Measurements from ENCODE around the gene GFY. TPM values are rescaled to one million over a fixed set of nuclear protein-coding genes. Genes with fewer than 3 reads are reported as not detected.

Gene GFY
- polyA plus RNA-seq, 3 donors: not detected

- WGBS (ENCODE audit: insufficient coverage): 46% methylated on average over 28 of the region's 28 CpGs
- Histone ChIP-seq H3K27me3 (ENCODE audit: control insufficient read depth in 2 of 2, insufficient read depth in 2 of 2, low read length in 2 of 2) (peaks cover 57 to 100% of the 10 kb centered on the region in 2 donors), H3K36me3 (replicated peaks in 1 of 2; ENCODE audit: control insufficient read depth in 1 of 2, insufficient read depth in 2 of 2, low read length in 2 of 2) (no peaks in the 10 kb centered on the region), H3K4me3 (replicated peaks in 1 of 3; ENCODE audit: low read depth in 2 of 3, low read length in 3 of 3) (no peak overlapping the region), H2AFZ (ENCODE audit: insufficient read depth, low read depth, low read length, poor library complexity, severe bottlenecking) (no peak overlapping the region), H4K20me1 (ENCODE audit: insufficient read depth, low read length) (no peaks in the 10 kb centered on the region), H3K79me2 (ENCODE audit: insufficient read depth, low read length) (no peaks in the 10 kb centered on the region), H3K4me2 (replicated peaks; ENCODE audit: extremely low read depth, low read length, poor library complexity, severe bottlenecking) (no peak overlapping the region), H3K4me1 (ENCODE audit: control insufficient read depth in 1 of 2, insufficient read depth in 2 of 2, low read length in 2 of 2) (peaks cover 0 to 6% of the 10 kb centered on the region in 2 donors), H3K9me3 (replicated peaks in 1 of 2; ENCODE audit: control insufficient read depth in 1 of 2, insufficient read depth in 1 of 2, low read length in 2 of 2) (peaks cover 9 to 47% of the 10 kb centered on the region in 2 donors), H3K9ac (ENCODE audit: insufficient read depth, low read length, poor library complexity, severe bottlenecking) (no peak overlapping the region), H3K27ac (ENCODE audit: low read depth in 1 of 2, low read length in 2 of 2) (no peak overlapping the region)
- H3K27ac Mint-ChIP-seq: peak overlapping the region in 1 of 7 donors; percentile 64
- H3K27me3 Mint-ChIP-seq (ENCODE audit: low read depth in 3 of 3): peaks cover 99 to 100% (median 99%) of the 10 kb centered on the region in 3 donors
- intact Hi-C loops (cut with micrococcal nuclease): loop anchor here in 1 of 2 donors (10.0 kb wide), 1 partner anchor 166 kb away; no protein-coding TSS in a partner anchor
- TF ChIP-seq CTCF (IDR thresholded peaks at IDR 0.05): no peak
- peaks cover 0 to 17% of the 10 kb centered on the region in 2 donors for H3K36me3 Mint-ChIP-seq
- no peak for DNase-seq
- peak overlapping the region in 1 of 2 donors; percentile 80 for H3K4me3 Mint-ChIP-seq
- H3K9me3 Mint-ChIP-seq: peaks cover 0 to 48% (median 20%) of the 10 kb centered on the region in 7 donors
- H3K4me1 Mint-ChIP-seq: peaks cover 24% of the 10 kb centered on the region
These were observed 5.6 kb downstream of the GFY start for GRCh38 chr19:49430678-49431329.

GRCh38 chr19:49431330-49431749 lies 6.2 kb downstream of the GFY start:
- H3K9me3 ChIP-seq (replicated peaks in 1 of 2; ENCODE audit: control insufficient read depth in 1 of 2, insufficient read depth in 1 of 2, low read length in 2 of 2): peaks cover 9 to 47% of the 10 kb centered on the region in 2 donors
- no peaks in the 10 kb centered on the region for H4K20me1 ChIP-seq (ENCODE audit: insufficient read depth, low read length)
- H3K4me1 ChIP-seq (ENCODE audit: control insufficient read depth in 1 of 2, insufficient read depth in 2 of 2, low read length in 2 of 2): peaks cover 2 to 9% of the 10 kb centered on the region in 2 donors
- H3K4me3 Mint-ChIP-seq: peak overlapping the region in 1 of 2 donors; percentile 80
- peaks cover 0 to 49% (median 22%) of the 10 kb centered on the region in 7 donors for H3K9me3 Mint-ChIP-seq
- peaks cover 57 to 100% of the 10 kb centered on the region in 2 donors for H3K27me3 ChIP-seq (ENCODE audit: control insufficient read depth in 2 of 2, insufficient read depth in 2 of 2, low read length in 2 of 2)
- no peak for TF ChIP-seq CTCF (IDR thresholded peaks at IDR 0.05)
- no peak for DNase-seq
- no peak overlapping the region for H3K4me3 ChIP-seq (replicated peaks in 1 of 3; ENCODE audit: low read depth in 2 of 3, low read length in 3 of 3)
- 24% methylated on average over 16 of the region's 29 CpGs for WGBS (ENCODE audit: insufficient coverage)
- H3K79me2 ChIP-seq (ENCODE audit: insufficient read depth, low read length): no peaks in the 10 kb centered on the region
- peaks cover 99 to 100% (median 99%) of the 10 kb centered on the region in 3 donors for H3K27me3 Mint-ChIP-seq (ENCODE audit: low read depth in 3 of 3)
- H3K4me1 Mint-ChIP-seq: peaks cover 27% of the 10 kb centered on the region
- intact Hi-C loops (cut with micrococcal nuclease): loop anchor here in 1 of 2 donors (10.0 kb wide), 1 partner anchor 167 kb away; no protein-coding TSS in a partner anchor
- H3K4me2 ChIP-seq (replicated peaks; ENCODE audit: extremely low read depth, low read length, poor library complexity, severe bottlenecking): no peak overlapping the region
- no peak overlapping the region for H3K9ac ChIP-seq (ENCODE audit: insufficient read depth, low read length, poor library complexity, severe bottlenecking)
- no peaks in the 10 kb centered on the region for H3K36me3 ChIP-seq (replicated peaks in 1 of 2; ENCODE audit: control insufficient read depth in 1 of 2, insufficient read depth in 2 of 2, low read length in 2 of 2)
- no peak overlapping the region for H3K27ac Mint-ChIP-seq
- H3K27ac ChIP-seq (ENCODE audit: low read depth in 1 of 2, low read length in 2 of 2): no peak overlapping the region
- peaks cover 0 to 19% of the 10 kb centered on the region in 2 donors for H3K36me3 Mint-ChIP-seq
- no peak overlapping the region for H2AFZ ChIP-seq (ENCODE audit: insufficient read depth, low read depth, low read length, poor library complexity, severe bottlenecking)

Data from CD14-positive monocyte (primary cell).